Measurements from ENCODE around the gene PAQR4.
"Not testable (repeated sequence)": the region's sequence is repeated elsewhere in the genome, so short reads cannot be mapped to it uniquely, and the experiment has no call there.

Gene PAQR4

GRCh38 chr16:2939968-2940367, 29.2 kb upstream of the PAQR4 start:
- DNase-seq (ENCODE audit: low spot score) = no peak
- H3K27ac ChIP-seq = no peak overlapping the region
- no peak for TF ChIP-seq CTCF (conservative IDR thresholded peaks at IDR 0.05; ENCODE audit: low read depth)
- ChIA-PET CTCF (interaction anchor here (0.9 to 2.0 kb wide), 2 partner anchors 13 to 50 kb away, joined by 4 to 7 read pairs; no protein-coding TSS in a partner anchor), POLR2A (ENCODE audit: low non-redundant PET) (no interaction called here)

DNA sequence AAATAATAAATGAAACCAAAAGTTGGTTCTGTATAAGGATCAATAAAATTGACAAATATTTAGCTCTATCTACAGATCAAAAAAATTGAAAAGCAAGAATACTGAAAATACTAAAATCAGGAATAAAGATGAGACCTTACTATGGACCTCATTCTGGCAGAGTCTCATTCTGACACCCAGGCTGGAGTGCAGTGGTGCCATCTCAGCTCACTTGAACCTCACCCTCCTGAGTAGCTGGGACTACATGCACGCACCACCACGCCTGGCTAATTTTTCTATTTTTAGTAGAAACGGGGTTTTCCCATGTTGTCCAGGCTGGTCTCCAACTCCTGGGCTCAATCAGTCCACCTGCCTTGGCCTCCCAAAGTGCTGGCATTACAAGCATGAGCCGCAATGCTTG, 27.1 kb upstream of the PAQR4 start:
- CTCF ChIA-PET = interaction anchor here (0.8 to 3.2 kb wide), 2 partner anchors 10 to 15 kb away, joined by 4 to 13 read pairs; no protein-coding TSS in a partner anchor

DNA sequence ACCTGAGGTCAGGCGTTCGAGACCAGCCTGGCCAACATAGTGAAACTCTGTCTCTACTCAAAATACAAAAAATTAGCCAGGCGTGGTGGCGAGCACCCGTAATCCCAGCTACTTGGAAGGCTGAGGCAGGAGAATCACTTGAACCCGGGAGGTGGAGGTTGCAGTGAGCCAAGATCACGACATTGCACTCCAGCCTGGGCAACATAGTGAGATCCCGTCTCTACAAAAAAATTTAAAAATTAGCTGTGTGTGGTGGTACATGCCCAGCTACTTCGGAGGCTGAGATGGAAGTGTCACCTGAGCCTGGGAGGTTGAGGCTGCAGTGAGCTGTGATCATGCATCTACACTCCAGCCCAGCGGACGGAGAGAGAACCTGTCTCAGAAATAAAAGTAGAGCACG, 25.4 kb upstream of the PAQR4 start:
- DNase-seq (ENCODE audit: low spot score); POLR2A ChIA-PET (ENCODE audit: low non-redundant PET); H3K27ac ChIP-seq: not testable (repeated sequence)
- CTCF ChIA-PET = interaction anchor here (0.6 to 3.2 kb wide), 2 partner anchors 17 to 68 kb away, joined by 4 to 13 read pairs; no protein-coding TSS in a partner anchor

More for the DNA sequence above, 27.1 kb upstream of the PAQR4 start:
- no peak overlapping the region for H3K27ac ChIP-seq
- TF ChIP-seq CTCF (conservative IDR thresholded peaks at IDR 0.05; ENCODE audit: low read depth) = no peak
- POLR2A ChIA-PET (ENCODE audit: low non-redundant PET) = no interaction called here
- no peak for DNase-seq (ENCODE audit: low spot score)

DNA sequence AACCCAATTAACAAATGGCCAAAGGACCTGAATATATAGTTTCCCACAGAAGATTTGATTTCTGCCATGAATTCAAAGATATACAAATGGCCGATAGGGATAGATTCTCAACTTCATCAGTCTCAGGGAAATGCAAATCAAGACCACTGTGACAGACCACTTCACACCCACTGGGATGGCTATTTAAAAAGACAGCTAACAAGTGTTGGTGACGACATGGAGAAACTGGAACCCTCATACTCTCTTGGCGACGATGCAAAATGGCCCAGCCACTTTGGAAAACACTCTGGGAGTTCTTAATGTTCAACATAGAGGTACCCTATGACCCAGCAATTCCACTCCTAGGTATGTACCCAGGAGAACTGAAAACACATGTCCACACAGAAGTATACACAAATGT, 22.5 kb upstream of the PAQR4 start:
- H3K27ac ChIP-seq = no peak overlapping the region
- TF ChIP-seq CTCF (conservative IDR thresholded peaks at IDR 0.05; ENCODE audit: low read depth) = no peak
- DNase-seq (ENCODE audit: low spot score) = no peak
- CTCF ChIA-PET = interaction anchor here (0.5 kb wide), 1 partner anchor 8 kb away, joined by 4 read pairs; no protein-coding TSS in a partner anchor
- POLR2A ChIA-PET (ENCODE audit: low non-redundant PET) = no interaction called here

DNA sequence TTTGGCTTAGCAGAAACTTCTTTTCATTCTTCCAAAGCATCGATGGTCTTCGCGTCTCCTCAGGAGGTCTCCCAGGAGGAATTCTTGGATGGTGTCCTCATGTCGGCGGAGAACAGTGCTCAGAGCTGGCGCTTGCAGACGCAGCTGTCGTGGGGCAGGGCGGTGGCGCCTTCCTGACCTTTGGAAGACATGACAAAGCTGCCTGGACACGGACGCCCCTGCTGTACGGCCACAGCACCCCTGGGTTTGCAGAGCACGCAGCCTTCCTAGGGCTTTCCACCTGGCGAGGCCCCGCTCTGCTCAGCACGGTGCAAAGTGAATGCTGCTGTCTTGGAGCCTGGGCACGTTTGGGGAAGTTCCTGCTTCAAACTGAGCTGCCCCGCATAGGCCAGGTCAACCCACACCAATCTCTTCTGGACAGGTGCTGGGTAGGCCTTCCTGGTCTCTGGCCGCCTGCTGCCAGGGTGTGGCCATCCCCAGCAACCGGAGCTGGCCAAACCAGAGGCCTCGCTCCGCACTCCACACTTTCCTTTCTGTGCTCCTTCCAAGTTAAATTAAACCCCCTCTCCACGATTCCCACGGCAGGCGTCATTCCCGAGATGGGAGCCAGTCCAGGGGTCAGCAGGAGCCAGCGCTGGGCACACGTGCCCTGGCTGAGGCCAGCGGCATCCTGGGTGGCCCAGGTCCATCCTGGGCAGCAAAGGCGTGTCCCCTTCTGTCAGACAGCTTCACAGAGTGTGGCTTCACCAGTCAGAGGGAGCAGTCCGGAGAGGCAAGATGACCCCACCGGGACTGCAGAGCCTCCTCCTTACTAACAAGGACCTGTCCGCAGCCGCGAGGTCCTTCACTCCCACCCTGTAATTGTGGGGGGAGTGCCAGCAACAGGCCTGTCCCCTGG, 20.1 kb upstream of the PAQR4 start:
- POLR2A ChIA-PET (ENCODE audit: low non-redundant PET) = no interaction called here
- no peak overlapping the region; the same call in 1 of the 2 replicates for H3K27ac ChIP-seq
- CTCF ChIA-PET = interaction anchor here (0.9 to 3.2 kb wide), 2 partner anchors 22 to 35 kb away, joined by 3 to 11 read pairs; no protein-coding TSS in a partner anchor
- DNase-seq (ENCODE audit: low spot score) = no peak
- TF ChIP-seq CTCF (conservative IDR thresholded peaks at IDR 0.05; ENCODE audit: low read depth) = no peak

- DNase-seq (ENCODE audit: low spot score) = no peak
- TF ChIP-seq CTCF (conservative IDR thresholded peaks at IDR 0.05; ENCODE audit: low read depth) = no peak
- no peak overlapping the region for H3K27ac ChIP-seq
- CTCF ChIA-PET = interaction anchor here (3.2 kb wide), 1 partner anchor 23 kb away, joined by 11 read pairs; no protein-coding TSS in a partner anchor
- POLR2A ChIA-PET (ENCODE audit: low non-redundant PET) = no interaction called here
These were observed 19.3 kb upstream of the PAQR4 start for GRCh38 chr16:2949705-2950352.

All from RWPE1 (cell line).